B cell (primary cell): ENCODE measurements around the gene PELI2.

Source experiments
- EZH2 ChIP-seq: IDR thresholded peaks from 2 replicates; pipeline ENCODE4 v1.6.1; 2012; ENCODE audit warnings: borderline replicate concordance, low read depth, mild to moderate bottlenecking, moderate library complexity, low read length; ENCODE audit not compliant: insufficient read depth, poor library complexity, severe bottlenecking
- TF ChIP-seq, protein P1 (sequence below): fragments of 200-600 bp; IDR thresholded peaks from one replicate; pipeline ENCODE4 v1.8.0; 2022; ENCODE audit warnings: antibody characterized with exemption, mild to moderate bottlenecking

GRCh38 chr14:56224691-56225681 lies 106.8 kb downstream of the PELI2 start:
- TF ChIP-seq, protein P1, sequence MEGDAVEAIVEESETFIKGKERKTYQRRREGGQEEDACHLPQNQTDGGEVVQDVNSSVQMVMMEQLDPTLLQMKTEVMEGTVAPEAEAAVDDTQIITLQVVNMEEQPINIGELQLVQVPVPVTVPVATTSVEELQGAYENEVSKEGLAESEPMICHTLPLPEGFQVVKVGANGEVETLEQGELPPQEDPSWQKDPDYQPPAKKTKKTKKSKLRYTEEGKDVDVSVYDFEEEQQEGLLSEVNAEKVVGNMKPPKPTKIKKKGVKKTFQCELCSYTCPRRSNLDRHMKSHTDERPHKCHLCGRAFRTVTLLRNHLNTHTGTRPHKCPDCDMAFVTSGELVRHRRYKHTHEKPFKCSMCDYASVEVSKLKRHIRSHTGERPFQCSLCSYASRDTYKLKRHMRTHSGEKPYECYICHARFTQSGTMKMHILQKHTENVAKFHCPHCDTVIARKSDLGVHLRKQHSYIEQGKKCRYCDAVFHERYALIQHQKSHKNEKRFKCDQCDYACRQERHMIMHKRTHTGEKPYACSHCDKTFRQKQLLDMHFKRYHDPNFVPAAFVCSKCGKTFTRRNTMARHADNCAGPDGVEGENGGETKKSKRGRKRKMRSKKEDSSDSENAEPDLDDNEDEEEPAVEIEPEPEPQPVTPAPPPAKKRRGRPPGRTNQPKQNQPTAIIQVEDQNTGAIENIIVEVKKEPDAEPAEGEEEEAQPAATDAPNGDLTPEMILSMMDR = no peak
- no peak for TF ChIP-seq EZH2
